IMR-90 (cell line): ENCODE measurements around the gene MAP2K6. TPM values are rescaled to one million over a fixed set of nuclear protein-coding genes. Genes with fewer than 3 reads are reported as not detected.

Source experiments
- ATAC-seq: fragments of 200-7000 bp; cut with Tn5 transposase; 2 replicates; pipeline ENCODE4 v1.9.1; 2020; ENCODE audit warnings: low read depth, mild to moderate bottlenecking, moderate library complexity
- BruUV-seq: library from RNA; stranded (reverse); fragments of 400-500 nt; replicated peaks from 2 replicates; lab custom pipeline; 2021; lab: Mats Ljungman, UMichigan
- CTCF ChIA-PET: fragments of 300-600 bp; formaldehyde crosslinking; extraction: SDS; loops from one replicate; lab custom pipeline; 2021; ENCODE audit warnings: antibody characterized with exemption; lab: Yijun Ruan, JAX
- POLR2A ChIA-PET: fragments of 300-600 bp; sonication (Branson Sonifier 250); formaldehyde crosslinking; loops from one replicate; lab custom pipeline; 2022; ENCODE audit warnings: antibody characterized with exemption; ENCODE audit not compliant: unreplicated experiment; lab: Charles Lee
- DNase-seq: peaks from one replicate; pipeline ENCODE4 v3.0.0; 2013
- H2AFZ ChIP-seq: replicated peaks from 2 replicates; pipeline ENCODE3; 2013; ENCODE audit warnings: low read length, mild to moderate bottlenecking; ENCODE audit not compliant: poor library complexity
- H2AK5ac ChIP-seq: 2 replicates; pipeline ENCODE4 v1.6.1; 2013; ENCODE audit warnings: low read depth, low read length, inconsistent platforms
- H2AK9ac ChIP-seq: replicated peaks from 2 replicates; pipeline ENCODE3; 2013; ENCODE audit warnings: mild to moderate bottlenecking, low read depth, low read length, moderate library complexity; ENCODE audit not compliant: poor library complexity
- H2BK120ac ChIP-seq: 2 replicates; pipeline ENCODE4 v1.6.1; 2013; ENCODE audit warnings: low read depth, low read length, inconsistent platforms
- H2BK15ac ChIP-seq: 3 replicates; pipeline ENCODE4 v1.6.1; 2013; ENCODE audit warnings: low read depth, low read length, inconsistent platforms
- H2BK20ac ChIP-seq: 2 replicates; pipeline ENCODE4 v1.6.1; 2013; ENCODE audit warnings: low read depth, mild to moderate bottlenecking, inconsistent platforms, low read length, moderate library complexity
- H2BK5ac ChIP-seq: 2 replicates; pipeline ENCODE4 v1.6.1; 2013; ENCODE audit warnings: mild to moderate bottlenecking, low read depth, low read length, inconsistent platforms; ENCODE audit not compliant: poor library complexity, severe bottlenecking
- H3K14ac ChIP-seq: replicated peaks from 2 replicates; pipeline ENCODE4 v1.6.1; 2013; ENCODE audit warnings: low read depth, low read length, inconsistent platforms
- H3K18ac ChIP-seq: 2 replicates; pipeline ENCODE4 v1.6.1; 2013; ENCODE audit warnings: low read depth, low read length, control low read depth
- H3K23ac ChIP-seq: 2 replicates; pipeline ENCODE4 v1.6.1; 2013; ENCODE audit warnings: low read depth, low read length, inconsistent platforms
- H3K27ac ChIP-seq: 2 replicates; pipeline ENCODE4 v1.5.1; 2013; ENCODE audit warnings: mild to moderate bottlenecking, control low read depth, low read length; ENCODE audit not compliant: insufficient read depth
- H3K27me3 ChIP-seq: 2 replicates; pipeline ENCODE4 v1.6.1; 2013; ENCODE audit warnings: low read length; ENCODE audit not compliant: control insufficient read depth, insufficient read depth
- H3K36me3 ChIP-seq: 2 replicates; pipeline ENCODE4 v1.6.1; 2013; ENCODE audit warnings: low read length, mixed read lengths; ENCODE audit not compliant: control insufficient read depth, insufficient read depth
- H3K4ac ChIP-seq: 2 replicates; pipeline ENCODE4 v1.6.1; 2013; ENCODE audit warnings: low read depth, low read length, inconsistent platforms
- H3K4me1 ChIP-seq: 2 replicates; pipeline ENCODE4 v1.6.1; 2013; ENCODE audit warnings: low read length, mixed read lengths; ENCODE audit not compliant: control insufficient read depth, insufficient read depth
- H3K4me2 ChIP-seq: 2 replicates; pipeline ENCODE4 v1.6.1; 2013; ENCODE audit warnings: low read depth, mild to moderate bottlenecking, control low read depth, low read length, moderate library complexity
- H3K4me3 ChIP-seq: 2 replicates; pipeline ENCODE4 v1.5.1; 2013; ENCODE audit warnings: low read depth, mild to moderate bottlenecking, control low read depth, low read length, moderate library complexity; ENCODE audit not compliant: insufficient read depth
- H3K56ac ChIP-seq: 2 replicates; pipeline ENCODE4 v1.6.1; 2013; ENCODE audit warnings: low read length, inconsistent platforms; ENCODE audit not compliant: insufficient read depth; ENCODE audit errors: extremely low read depth
- H3K79me1 ChIP-seq, 2 experiments: 2 replicates each; pipeline ENCODE4 v1.6.1; 2013; ENCODE audit warnings: low read length in 2 of 2, inconsistent platforms in 1 of 2, low read depth in 1 of 2
- H3K9ac ChIP-seq: 2 replicates; pipeline ENCODE4 v1.6.1; 2013; ENCODE audit warnings: low read depth, low read length, control low read depth
- H3K9me1 ChIP-seq: 2 replicates; pipeline ENCODE4 v1.6.1; 2013; ENCODE audit warnings: low read length, inconsistent platforms; ENCODE audit not compliant: insufficient read depth
- H3K9me3 ChIP-seq: 2 replicates; pipeline ENCODE4 v1.6.1; 2013; ENCODE audit warnings: low read length; ENCODE audit not compliant: control insufficient read depth, insufficient read depth
- H4K20me1 ChIP-seq: 2 replicates; pipeline ENCODE4 v1.6.1; 2013; ENCODE audit warnings: low read length, inconsistent platforms; ENCODE audit not compliant: insufficient read depth
- H4K5ac ChIP-seq: 2 replicates; pipeline ENCODE4 v1.6.1; 2013; ENCODE audit warnings: mild to moderate bottlenecking, low read depth, low read length, control low read depth
- H4K8ac ChIP-seq, 2 experiments: 2 replicates each; pipeline ENCODE4 v1.6.1; 2013; ENCODE audit warnings: low read depth in 2 of 2, low read length in 2 of 2, control low read depth in 1 of 2, inconsistent platforms in 1 of 2
- H4K91ac ChIP-seq: 2 replicates; pipeline ENCODE4 v1.6.1; 2013; ENCODE audit warnings: low read depth, low read length, inconsistent platforms; ENCODE audit not compliant: insufficient read depth
- BHLHE40 ChIP-seq: fragments of 150-350 bp; IDR thresholded peaks from 2 replicates; pipeline ENCODE4 v1.6.1; 2016; ENCODE audit warnings: mild to moderate bottlenecking, low read depth, low read length
- CEBPB ChIP-seq: IDR thresholded peaks from 2 replicates; pipeline ENCODE4 v1.6.1; 2012; ENCODE audit warnings: low read depth, low read length, improper control_type of control experiment
- CHD1 ChIP-seq: IDR thresholded peaks from 2 replicates; pipeline ENCODE4 v1.6.1; 2012; ENCODE audit warnings: low read depth, low read length, improper control_type of control experiment
- CTCF ChIP-seq: conservative IDR thresholded peaks from 2 replicates; pipeline ENCODE4 v1.5.1; 2012; ENCODE audit warnings: mild to moderate bottlenecking, low read depth, low read length, improper control_type of control experiment
- ELK1 ChIP-seq: fragments of 150-350 bp; IDR thresholded peaks from 2 replicates; pipeline ENCODE4 v1.6.1; 2016; ENCODE audit warnings: low read depth, mild to moderate bottlenecking, low read length, moderate library complexity, borderline replicate concordance
- FOS ChIP-seq: fragments of 150-350 bp; IDR thresholded peaks from 2 replicates; pipeline ENCODE4 v1.6.1; 2016; ENCODE audit warnings: low read depth, low read length
- MAFK ChIP-seq: IDR thresholded peaks from 2 replicates; pipeline ENCODE4 v1.6.1; 2012; ENCODE audit warnings: low read depth, low read length, improper control_type of control experiment
- MAZ ChIP-seq: IDR thresholded peaks from 2 replicates; pipeline ENCODE4 v1.6.1; 2012; ENCODE audit warnings: low read depth, mild to moderate bottlenecking, low read length, improper control_type of control experiment, moderate library complexity, borderline replicate concordance
- MXI1 ChIP-seq: IDR thresholded peaks from 2 replicates; pipeline ENCODE4 v1.6.1; 2012; ENCODE audit warnings: low read depth, mild to moderate bottlenecking, low read length, moderate library complexity, borderline replicate concordance
- NFE2L2 ChIP-seq: fragments of 150-350 bp; IDR thresholded peaks from 2 replicates; pipeline ENCODE4 v1.6.1; 2016; ENCODE audit warnings: low read depth, mild to moderate bottlenecking, low read length
- POLR2A ChIP-seq: IDR thresholded peaks from 2 replicates; pipeline ENCODE4 v1.6.1; 2012; ENCODE audit warnings: mild to moderate bottlenecking, low read depth, low read length
- RAD21 ChIP-seq: IDR thresholded peaks from 2 replicates; pipeline ENCODE4 v1.6.1; 2012; ENCODE audit warnings: low read length, improper control_type of control experiment
- RCOR1 ChIP-seq: IDR thresholded peaks from 2 replicates; pipeline ENCODE4 v1.6.1; 2012; ENCODE audit warnings: mild to moderate bottlenecking, low read length, improper control_type of control experiment; ENCODE audit not compliant: insufficient replicate concordance
- SMC3 ChIP-seq: fragments of 150-350 bp; IDR thresholded peaks from 2 replicates; pipeline ENCODE4 v1.6.1; 2016; ENCODE audit warnings: low read depth, mild to moderate bottlenecking, antibody characterized with exemption, low read length, moderate library complexity
- WGBS, 2 experiments: methylation state at CpG; one replicate each; pipeline versions ENCODE4 v1.1.5 to v1.1.7; 2013; ENCODE audit warnings: missing lambda C conversion rate in 2 of 2; ENCODE audit not compliant: insufficient read length in 1 of 2; ENCODE audit errors: extremely low coverage in 2 of 2; 5-methylcytosine and 5-hydroxymethylcytosine counted together
- dilution Hi-C: fragments of 300-500 bp; cut with HindIII; formaldehyde crosslinking; loops from one replicate; pipeline ENCODE4 v1.14.3; 2018; ENCODE audit warnings: low sequenced_read_pairs; ENCODE audit not compliant: unreplicated experiment
- in situ Hi-C: fragments of 300-500 bp; cut with MboI; formaldehyde crosslinking; loops from 3 replicates; pipeline ENCODE4 v1.14.3; 2019; ENCODE audit warnings: low sequenced_read_pairs, inconsistent platforms, mixed read lengths
- intact Hi-C: fragments of 100-400 bp; cut with micrococcal nuclease; formaldehyde crosslinking; loops from 2 replicates; pipeline ENCODE4 v1.10.0; 2022
- polyA plus RNA-seq, 3 experiments: library from polyadenylated mRNA; depleted of rRNA; stranded (reverse); fragments of >200 nt; gene quantifications; 2 replicates each; pipeline ENCODE4 v1.2.3, GENCODE V29; 2012; ENCODE audit warnings: low replicate concordance in 1 of 3
- total RNA-seq: library from RNA; depleted of rRNA; stranded (reverse); fragments of >200 nt; gene quantifications from 2 replicates; pipeline ENCODE4 v1.2.3, GENCODE V29; 2012

Gene MAP2K6
- total and polyA plus RNA-seq, 2 of the 4 experiments (the other 2 are of a cell fraction): 2.4 to 5.7 TPM

- H2AK5ac ChIP-seq: no peak overlapping the region
- H3K4ac ChIP-seq: no peak overlapping the region
- H2AK9ac ChIP-seq: no peak overlapping the region
- in situ Hi-C loops: no loop called here
- no peak overlapping the region for H3K14ac ChIP-seq
- ATAC-seq (no peak), DNase-seq (no peak)
- no peak overlapping the region for H3K9ac ChIP-seq
- H4K8ac ChIP-seq: no peak overlapping the region
- no peak overlapping the region for H3K23ac ChIP-seq
- no CpG with 5 or more reads among the region's 3 CpGs for WGBS, 2 experiments
- no peak overlapping the region for H3K4me3 ChIP-seq
- CTCF ChIA-PET: no interaction called here
- no TSS peak for BruUV-seq
- H3K79me1 ChIP-seq: no peaks in the 10 kb centered on the region
- no peak overlapping the region for H3K27ac ChIP-seq
- H2AFZ ChIP-seq: no peak overlapping the region
- no peak overlapping the region for H4K5ac ChIP-seq
- no peak overlapping the region for H3K4me2 ChIP-seq
- H2BK20ac ChIP-seq: no peak overlapping the region
- no peaks in the 10 kb centered on the region for H4K20me1 ChIP-seq
- no peak overlapping the region for H2BK15ac ChIP-seq
- no peaks in the 10 kb centered on the region for H3K36me3 ChIP-seq
- no peak overlapping the region for H2BK120ac ChIP-seq
- no peaks in the 10 kb centered on the region for H3K4me1 ChIP-seq
- dilution Hi-C loops: no loop called here
- H3K9me1 ChIP-seq: no peaks in the 10 kb centered on the region
- H3K27me3 ChIP-seq: no peaks in the 10 kb centered on the region
- no peak overlapping the region for H3K56ac ChIP-seq
- intact Hi-C loops: no loop called here
- H3K18ac ChIP-seq: no peak overlapping the region
- H4K91ac ChIP-seq: no peak overlapping the region
- H3K9me3 ChIP-seq: no peaks in the 10 kb centered on the region
- TF ChIP-seq CTCF (no peak), RCOR1 (no peak), NFE2L2 (no peak), MAZ (no peak), FOS (no peak), MXI1 (no peak), ELK1 (no peak), CEBPB (no peak), RAD21 (no peak), SMC3 (no peak), BHLHE40 (no peak), CHD1 (no peak), MAFK (no peak), POLR2A (no peak)
- POLR2A ChIA-PET: no interaction called here
- H2BK5ac ChIP-seq: no peak overlapping the region
Observed at GRCh38 chr17:69425978-69426377, 11.5 kb downstream of the MAP2K6 start.
